Activated T-cell treated with anti-CD3 and anti-CD28 coated beads for 48 hours (primary cell): ENCODE results near the gene ISG20.

ENCODE experiments used
- DNase-seq: peaks from one replicate; pipeline ENCODE4 v3.0.0-alpha.2; 2020; ENCODE audit warnings: low read depth

ISG20 gene

GRCh38 chr15:88688394-88688933 is 49.6 kb downstream of the ISG20 start:
- no peak for DNase-seq

- DNase-seq: no peak
Measured at GRCh38 chr15:88690331-88690730, 51.5 kb downstream of the ISG20 start.

GRCh38 chr15:88693191-88693590 is 54.4 kb downstream of the ISG20 start:
- no peak for DNase-seq

DNA sequence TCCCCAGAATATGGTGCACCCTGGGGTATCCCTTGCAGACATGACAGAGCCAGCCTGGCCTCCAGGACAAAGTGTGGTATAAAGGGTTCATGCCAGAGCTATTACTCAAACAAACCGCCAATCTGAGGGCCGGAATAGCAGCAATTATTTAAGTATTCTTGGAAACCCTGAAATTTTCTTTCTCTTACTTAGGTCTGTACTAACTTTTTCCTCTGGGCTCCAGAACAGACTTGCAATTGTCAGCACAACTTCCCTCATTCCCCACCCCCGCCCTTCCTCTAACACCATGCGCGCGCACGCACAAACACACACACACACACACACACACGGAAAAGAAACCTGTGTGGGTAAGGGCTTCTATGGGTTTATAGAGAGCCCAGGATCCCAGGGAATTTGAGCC is 56.3 kb downstream of the ISG20 start:
- DNase-seq: no peak

DNA sequence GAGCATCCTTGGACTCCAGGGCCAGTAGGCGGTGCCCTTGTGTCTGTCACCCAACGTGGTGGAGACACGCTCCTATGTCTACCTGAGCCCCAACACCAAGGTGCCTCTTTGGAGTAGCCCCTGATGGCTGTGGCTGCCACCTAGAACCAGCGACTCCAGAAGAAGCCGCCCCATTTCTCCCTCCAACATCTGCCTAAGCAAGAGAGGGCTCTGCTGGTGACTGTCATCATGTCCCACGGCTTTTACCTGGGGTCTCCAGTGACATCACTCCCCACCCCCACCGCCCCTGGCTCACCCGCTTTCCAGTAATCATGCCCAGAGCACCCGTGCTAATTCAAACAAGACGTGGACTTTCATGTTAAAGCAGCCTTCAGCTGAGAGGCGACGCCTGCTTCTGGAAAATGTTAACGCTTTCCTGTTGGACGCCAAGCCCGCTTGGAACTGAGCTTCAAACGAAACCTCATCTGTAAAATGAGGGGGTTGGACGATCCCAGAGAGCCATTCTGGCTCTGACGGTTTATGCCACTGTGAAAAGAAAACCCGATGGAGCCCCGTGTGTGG is 57.0 kb downstream of the ISG20 start:
- DNase-seq: no peak

DNA sequence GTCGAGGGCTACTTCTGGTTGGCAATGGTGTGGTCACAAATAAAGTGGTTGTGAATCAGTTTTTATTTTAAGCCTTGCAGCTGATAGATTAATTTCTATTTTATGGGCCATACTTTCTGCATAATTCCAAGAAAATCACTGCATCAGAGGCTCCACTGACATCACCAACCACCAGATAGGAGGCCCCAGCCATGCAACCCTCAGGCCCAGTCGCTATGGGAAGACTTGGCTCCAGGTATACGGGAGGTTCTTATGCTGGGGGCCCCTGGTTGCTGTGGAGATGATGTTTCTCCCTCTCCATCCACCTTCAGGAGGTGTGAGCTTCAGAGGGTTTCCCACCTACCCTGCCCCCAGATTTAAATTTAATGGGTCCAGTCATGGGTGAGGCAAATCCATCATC is 57.4 kb downstream of the ISG20 start:
- DNase-seq: no peak

- no peak for DNase-seq
Measured at GRCh38 chr15:88697276-88697675, 58.5 kb downstream of the ISG20 start.

GRCh38 chr15:88699861-88700260 is 61.0 kb downstream of the ISG20 start:
- no peak for DNase-seq

DNA sequence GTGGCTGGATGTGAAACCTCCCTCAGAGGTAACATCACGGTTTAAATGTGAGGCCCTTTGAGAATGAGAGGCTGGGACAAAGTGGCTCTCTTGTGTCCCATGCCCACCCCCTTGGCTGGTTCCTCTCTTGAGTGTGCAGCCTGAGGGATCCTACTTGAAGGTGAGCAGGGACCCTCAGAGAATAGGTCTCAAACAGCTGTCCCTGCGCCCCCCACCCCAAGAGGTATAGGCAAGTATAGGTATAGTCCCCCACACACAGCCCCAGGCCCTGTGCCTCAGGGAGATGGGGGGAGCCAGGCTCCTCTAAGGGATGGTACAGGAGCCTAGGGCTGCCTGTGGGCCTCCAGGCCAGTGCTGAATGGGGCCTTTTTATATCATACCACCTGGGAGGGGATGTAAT is 61.9 kb downstream of the ISG20 start:
- no peak for DNase-seq

DNA sequence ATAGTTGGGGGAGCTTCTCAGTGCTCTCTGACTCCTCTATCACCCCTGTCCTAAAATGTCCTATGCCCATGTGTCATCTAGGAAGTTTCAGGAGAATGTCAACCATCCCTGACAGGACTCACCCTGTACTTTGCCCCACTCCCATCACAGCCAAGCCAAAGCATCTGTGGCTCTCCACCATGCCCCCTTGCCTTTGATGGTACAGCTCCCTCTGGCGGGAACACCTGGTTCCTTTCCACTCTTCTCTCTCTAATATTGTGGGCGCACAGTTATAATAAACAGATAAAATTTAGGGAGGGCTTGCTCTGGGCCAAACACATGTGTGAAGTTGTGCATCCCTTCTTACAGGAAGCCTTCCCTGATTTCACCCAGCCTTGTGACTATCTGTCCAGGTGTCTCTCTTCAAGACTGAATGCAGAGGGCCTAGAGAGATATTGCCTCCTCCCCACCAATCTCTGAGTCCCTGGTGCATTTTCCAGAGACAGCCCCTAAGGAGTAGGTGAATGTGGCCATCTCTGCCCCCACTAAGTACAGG is 62.8 kb downstream of the ISG20 start:
- no peak for DNase-seq

DNA sequence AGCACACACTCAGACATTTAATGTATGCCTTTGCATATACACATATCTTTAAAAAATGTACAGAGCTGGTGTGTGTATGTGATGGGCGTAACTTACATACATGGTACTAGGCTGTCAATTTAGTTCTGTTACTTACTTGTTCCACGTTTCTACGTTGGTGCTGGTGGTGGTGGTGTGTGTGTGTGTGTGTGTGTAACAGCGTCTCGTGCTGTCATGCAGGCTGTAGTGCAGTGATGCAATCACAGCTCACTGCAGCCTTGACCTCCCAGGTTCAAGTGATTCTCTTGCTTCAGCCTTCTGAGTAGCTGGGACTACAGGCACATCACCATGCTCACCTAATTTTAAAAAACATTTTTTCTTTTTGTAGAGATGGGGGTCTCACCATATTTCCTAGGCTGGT is 64.2 kb downstream of the ISG20 start:
- DNase-seq: no peak

DNA sequence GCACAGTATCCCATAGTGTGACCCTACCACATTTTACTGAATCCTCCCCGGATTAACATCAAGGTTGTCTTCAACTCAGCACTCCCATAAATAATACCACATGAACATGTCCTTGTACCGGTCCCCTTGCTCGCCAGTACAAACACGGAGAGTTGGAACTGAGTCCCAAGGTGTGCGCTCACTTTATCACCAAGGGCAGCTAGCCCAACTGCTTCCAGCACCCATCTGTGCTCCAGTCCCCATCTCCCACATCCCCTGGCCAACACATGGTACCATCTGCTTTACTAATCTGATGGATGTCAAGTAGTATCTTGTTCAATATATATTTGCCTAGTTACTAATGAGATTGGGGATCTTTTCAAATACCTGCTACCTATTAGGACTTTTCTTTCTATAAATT is 64.7 kb downstream of the ISG20 start:
- DNase-seq: no peak

DNA sequence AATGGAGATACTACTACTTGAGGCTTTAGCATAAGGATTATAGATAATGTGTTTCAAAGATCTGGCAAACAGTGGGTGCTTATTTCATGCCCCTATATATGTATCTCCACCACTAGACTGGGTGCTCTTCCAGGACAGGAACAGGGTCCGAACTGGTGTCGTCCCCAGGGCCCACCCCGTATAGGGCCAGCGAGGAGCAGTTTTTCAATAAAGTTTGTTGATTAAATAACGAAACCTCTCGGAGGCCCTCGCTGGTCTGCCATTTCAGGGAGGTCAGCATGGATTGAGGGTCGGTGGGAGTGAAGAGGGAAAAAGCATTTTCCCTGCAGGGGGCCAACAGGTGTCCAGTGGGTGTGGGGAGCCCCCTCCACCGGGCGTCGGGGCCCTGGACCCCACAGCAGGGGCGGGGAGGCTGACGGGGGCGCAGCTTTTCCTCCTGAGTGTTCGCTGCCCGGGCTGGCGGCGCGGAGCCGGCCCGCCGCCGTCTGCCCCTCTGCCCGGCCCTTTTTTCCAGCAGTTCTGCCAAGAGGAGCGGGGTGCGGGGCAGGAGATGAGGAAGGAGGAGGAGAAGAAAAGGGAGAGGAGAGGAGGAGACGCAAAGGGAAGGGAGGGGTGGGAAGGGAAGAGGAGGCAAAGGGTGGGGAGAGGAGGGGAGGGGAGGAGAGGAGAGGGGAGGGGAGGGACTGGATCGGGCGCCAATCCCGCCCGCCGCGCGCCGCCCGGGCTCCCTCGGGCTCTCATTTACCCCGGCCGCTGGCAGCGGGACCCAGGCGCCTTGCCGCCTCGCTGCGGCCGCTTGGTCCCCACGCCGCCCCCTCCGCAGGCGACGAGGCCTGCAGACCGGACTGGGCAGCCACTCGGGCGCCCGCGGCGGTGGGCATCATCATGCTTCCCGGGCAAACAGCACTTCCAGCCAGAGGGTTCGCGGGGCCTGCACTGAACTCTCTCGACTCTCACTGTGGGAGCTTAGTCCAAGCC is 66.3 kb downstream of the ISG20 start:
- no peak for DNase-seq

GRCh38 chr15:88705769-88706165 is 67.0 kb downstream of the ISG20 start:
- DNase-seq: no peak
